Measurements from ENCODE around the gene SATB2.
A peak's percentile ranks its signal among the peaks of the same experiment; 100 is the strongest.

Gene SATB2

DNA sequence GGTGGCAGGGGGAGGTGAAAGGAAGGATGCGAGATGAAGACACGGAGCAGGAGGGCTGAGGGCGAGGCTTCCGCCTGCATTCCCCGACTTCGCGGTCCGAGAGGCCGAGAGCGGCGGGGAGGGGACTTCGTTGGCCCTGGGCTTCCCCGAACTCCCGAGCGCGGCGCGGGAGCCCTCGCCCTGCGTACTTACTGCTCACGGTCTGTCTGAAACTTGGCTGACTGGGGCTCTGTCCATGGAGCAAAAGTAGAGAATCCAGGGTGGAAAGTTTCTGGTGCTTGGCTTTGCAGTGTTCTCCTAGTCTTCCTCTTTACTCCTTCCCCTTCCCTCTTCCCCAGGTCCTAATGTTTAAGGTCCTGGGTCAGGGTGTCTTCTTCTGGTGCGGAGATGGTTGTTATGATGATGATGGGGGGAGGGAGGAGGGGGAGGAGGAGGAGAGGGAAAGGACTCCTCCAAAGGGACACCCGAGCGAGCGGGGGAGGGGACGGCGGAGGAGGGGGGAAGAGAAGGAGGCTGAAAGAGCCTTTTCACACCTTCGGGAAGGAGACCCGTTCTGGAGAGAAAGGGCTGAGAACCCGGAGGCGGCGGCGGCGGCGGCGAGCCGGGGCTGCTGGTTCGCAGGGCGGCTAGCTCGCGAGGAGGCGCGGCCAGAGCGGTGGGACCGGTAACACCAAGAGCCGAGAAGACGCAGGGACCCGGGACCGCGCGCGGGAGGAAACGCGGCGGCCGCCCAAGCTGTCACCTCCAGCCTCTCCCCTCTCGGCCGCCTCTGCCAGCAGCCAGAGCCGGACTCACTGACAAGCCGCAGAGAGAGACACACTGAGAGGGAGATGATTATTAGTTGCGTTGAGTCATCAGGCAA, at the start of gene SATB2:
TSS of gene SATB2 (minus strand) at position 793 of the 862 bp plus-strand sequence. CDS start 1,902 bp downstream, outside the sequence.
- no peak for DNase-seq
- Histone ChIP-seq H3K9me3 (ENCODE audit: insufficient read depth, low read length, severe bottlenecking) (no peaks in the 10 kb centered on the region), H3K9ac (ENCODE audit: low read depth, low read length) (peak within 1 kb of the TSS; percentile 60; the same call in 1 of the 2 replicates)

DNA sequence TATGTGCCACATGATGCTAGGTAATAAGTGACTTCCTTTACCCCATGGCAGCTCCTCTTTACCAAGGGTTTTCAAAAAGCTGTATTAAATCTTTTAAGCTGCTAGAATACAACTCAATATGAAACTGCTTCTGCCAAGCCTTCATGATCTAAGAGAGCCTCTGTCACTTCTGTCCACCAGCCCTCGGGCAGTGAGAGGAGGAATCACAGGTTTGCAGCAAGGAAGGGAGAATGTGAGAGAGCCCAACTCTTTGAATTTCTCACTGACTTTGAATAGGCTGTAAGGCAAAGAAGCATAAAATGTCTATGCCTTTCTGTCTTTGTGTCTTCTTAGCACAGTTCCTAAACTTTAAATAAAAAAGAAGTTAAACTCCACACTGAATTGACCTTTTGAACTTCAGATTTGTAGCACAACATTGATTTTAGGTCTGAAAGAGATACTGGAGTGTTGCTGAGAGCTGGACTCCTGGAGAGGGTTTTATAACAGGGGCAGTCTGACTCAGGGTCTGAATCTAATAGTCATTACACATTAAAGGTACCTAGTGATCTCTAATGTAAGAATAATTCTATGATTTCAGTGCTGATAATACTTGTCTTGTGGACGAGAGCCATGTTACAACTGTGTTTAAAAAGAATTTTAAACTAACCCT, 48.1 kb upstream of the SATB2 start:
- Histone ChIP-seq H3K79me2 (ENCODE audit: insufficient read depth, low read length) (no peaks in the 10 kb centered on the region), H3K27me3 (ENCODE audit: insufficient read depth, low read length, poor library complexity) (no peaks in the 10 kb centered on the region), H3K4me3 (ENCODE audit: low read depth in 1 of 2, low read length in 2 of 2) (no peak overlapping the region), H3K9me3 (ENCODE audit: insufficient read depth, low read length, severe bottlenecking) (no peaks in the 10 kb centered on the region), H3K27ac (ENCODE audit: low read length) (no peak overlapping the region), H3K9ac (ENCODE audit: low read depth, low read length) (no peak overlapping the region), H2AFZ (ENCODE audit: low read depth, low read length) (no peak overlapping the region), H3K36me3 (ENCODE audit: insufficient read depth, low read length) (no peaks in the 10 kb centered on the region), H3K4me2 (ENCODE audit: insufficient read depth, low read length) (no peak overlapping the region), H4K20me1 (ENCODE audit: insufficient read depth, low read length) (no peaks in the 10 kb centered on the region), H3K4me1 (ENCODE audit: insufficient read depth, low read length) (no peaks in the 10 kb centered on the region)
- ATAC-seq (ENCODE audit: insufficient read depth, low read depth): no peak
- TF ChIP-seq EZH2 (IDR thresholded peaks at IDR 0.05; ENCODE audit: borderline replicate concordance, low read depth, low read length, severe bottlenecking): no peak
- TF ChIP-seq, protein P1, sequence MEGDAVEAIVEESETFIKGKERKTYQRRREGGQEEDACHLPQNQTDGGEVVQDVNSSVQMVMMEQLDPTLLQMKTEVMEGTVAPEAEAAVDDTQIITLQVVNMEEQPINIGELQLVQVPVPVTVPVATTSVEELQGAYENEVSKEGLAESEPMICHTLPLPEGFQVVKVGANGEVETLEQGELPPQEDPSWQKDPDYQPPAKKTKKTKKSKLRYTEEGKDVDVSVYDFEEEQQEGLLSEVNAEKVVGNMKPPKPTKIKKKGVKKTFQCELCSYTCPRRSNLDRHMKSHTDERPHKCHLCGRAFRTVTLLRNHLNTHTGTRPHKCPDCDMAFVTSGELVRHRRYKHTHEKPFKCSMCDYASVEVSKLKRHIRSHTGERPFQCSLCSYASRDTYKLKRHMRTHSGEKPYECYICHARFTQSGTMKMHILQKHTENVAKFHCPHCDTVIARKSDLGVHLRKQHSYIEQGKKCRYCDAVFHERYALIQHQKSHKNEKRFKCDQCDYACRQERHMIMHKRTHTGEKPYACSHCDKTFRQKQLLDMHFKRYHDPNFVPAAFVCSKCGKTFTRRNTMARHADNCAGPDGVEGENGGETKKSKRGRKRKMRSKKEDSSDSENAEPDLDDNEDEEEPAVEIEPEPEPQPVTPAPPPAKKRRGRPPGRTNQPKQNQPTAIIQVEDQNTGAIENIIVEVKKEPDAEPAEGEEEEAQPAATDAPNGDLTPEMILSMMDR (IDR thresholded peaks at IDR 0.05; ENCODE audit: borderline replicate concordance, extremely low read depth, low read length, poor library complexity, severe bottlenecking): no peak
- no peak for DNase-seq

More for the DNA sequence above, at the start of gene SATB2:
- peaks cover 13% of the 10 kb centered on the region; the same call in 1 of the 2 replicates for H3K4me1 ChIP-seq (ENCODE audit: insufficient read depth, low read length)
- H3K36me3 ChIP-seq (ENCODE audit: insufficient read depth, low read length): no peaks in the 10 kb centered on the region
- ATAC-seq (ENCODE audit: insufficient read depth, low read depth): no peak
- H3K79me2 ChIP-seq (ENCODE audit: insufficient read depth, low read length): no peaks in the 10 kb centered on the region
- no peaks in the 10 kb centered on the region for H4K20me1 ChIP-seq (ENCODE audit: insufficient read depth, low read length)
- TF ChIP-seq, protein P1 (IDR thresholded peaks at IDR 0.05; ENCODE audit: borderline replicate concordance, extremely low read depth, low read length, poor library complexity, severe bottlenecking): no peak
- no peak for TF ChIP-seq EZH2 (IDR thresholded peaks at IDR 0.05; ENCODE audit: borderline replicate concordance, low read depth, low read length, severe bottlenecking)
- H3K4me2 ChIP-seq (ENCODE audit: insufficient read depth, low read length): peak within 1 kb of the TSS; percentile 71
- H3K4me3 ChIP-seq (ENCODE audit: low read depth in 1 of 2, low read length in 2 of 2): peak within 1 kb of the TSS; percentile 35 to 79; a peak in 3 of 4 replicates
- H3K27me3 ChIP-seq (ENCODE audit: insufficient read depth, low read length, poor library complexity): peaks cover 15% of the 10 kb centered on the region
- H3K27ac ChIP-seq (ENCODE audit: low read length): no peak within 1 kb of the TSS
- peak within 1 kb of the TSS; percentile 84 for H2AFZ ChIP-seq (ENCODE audit: low read depth, low read length)

DNA sequence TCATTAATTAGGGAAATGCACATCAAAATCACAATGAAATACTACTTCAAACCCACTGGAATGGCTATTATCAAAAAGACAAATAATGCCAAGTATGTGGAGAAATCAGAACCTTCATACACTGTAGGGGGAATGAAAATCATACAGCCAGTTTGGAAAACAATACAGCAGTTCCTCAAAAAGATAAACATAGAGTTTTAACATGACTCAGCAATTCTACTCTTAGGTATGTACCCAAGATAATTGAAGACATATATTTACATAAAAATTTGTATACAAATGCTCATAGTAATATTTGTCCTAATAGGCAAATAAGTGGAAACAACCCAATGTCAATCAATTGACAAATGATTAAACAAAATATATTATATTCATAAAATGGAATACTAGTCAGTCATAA, 45.4 kb upstream of the SATB2 start:
- TF ChIP-seq, protein P1 (IDR thresholded peaks at IDR 0.05; ENCODE audit: borderline replicate concordance, extremely low read depth, low read length, poor library complexity, severe bottlenecking): no peak
- no peak for TF ChIP-seq EZH2 (IDR thresholded peaks at IDR 0.05; ENCODE audit: borderline replicate concordance, low read depth, low read length, severe bottlenecking)
- no peaks in the 10 kb centered on the region for H4K20me1 ChIP-seq (ENCODE audit: insufficient read depth, low read length)
- no peak overlapping the region for H3K4me3 ChIP-seq (ENCODE audit: low read depth in 1 of 2, low read length in 2 of 2)
- H3K4me1 ChIP-seq (ENCODE audit: insufficient read depth, low read length): no peaks in the 10 kb centered on the region
- no peak overlapping the region for H3K4me2 ChIP-seq (ENCODE audit: insufficient read depth, low read length)
- no peak overlapping the region for H3K27ac ChIP-seq (ENCODE audit: low read length)
- no peak overlapping the region for H3K9ac ChIP-seq (ENCODE audit: low read depth, low read length)
- H3K36me3 ChIP-seq (ENCODE audit: insufficient read depth, low read length): no peaks in the 10 kb centered on the region
- no peak overlapping the region for H2AFZ ChIP-seq (ENCODE audit: low read depth, low read length)
- H3K9me3 ChIP-seq (ENCODE audit: insufficient read depth, low read length, severe bottlenecking): no peaks in the 10 kb centered on the region
- DNase-seq (no peak), ATAC-seq (ENCODE audit: insufficient read depth, low read depth) (no peak)
- H3K27me3 ChIP-seq (ENCODE audit: insufficient read depth, low read length, poor library complexity): no peaks in the 10 kb centered on the region
- H3K79me2 ChIP-seq (ENCODE audit: insufficient read depth, low read length): no peaks in the 10 kb centered on the region
